ENCODE measurements around the gene MUS81. TPM values are rescaled to one million over a fixed set of nuclear protein-coding genes. Genes with fewer than 3 reads are reported as not detected.

MUS81 gene
- total and polyA plus RNA-seq, 10 of the 15 experiments (the other 5 are each of a cell fraction or from before 2014, with no cell fraction given): 11.8 to 76.1 (median 48.4) TPM

- TF ChIP-seq ZNF592 (IDR thresholded peaks at IDR 0.05): peak; percentile 84; the same call in 1 of the 2 replicates
- peak; percentile 91 for TF ChIP-seq NKRF (conservative IDR thresholded peaks at IDR 0.05)
- no peak for TF ChIP-seq HDAC6 (IDR thresholded peaks at IDR 0.05; ENCODE audit: unreplicated experiment)
- peak; percentile 96 for TF ChIP-seq SMC3 (IDR thresholded peaks at IDR 0.05; ENCODE audit: borderline replicate concordance, low read length)
- TF ChIP-seq ETV6 (conservative IDR thresholded peaks at IDR 0.05 in 1 of 2, IDR thresholded peaks at IDR 0.05 in 1 of 2; ENCODE audit: borderline replicate concordance in 1 of 2, low read depth in 1 of 2): peak in 1 of 2 experiments; percentile 18; a peak in 1 of 4 replicates
- no peak for TF ChIP-seq EGR1 (IDR thresholded peaks at IDR 0.05; ENCODE audit: borderline replicate concordance in 1 of 2, low read depth in 2 of 2, low read length in 2 of 2)
- peak; percentile 43; the same call in 1 of the 2 replicates for TF ChIP-seq CREB1 (IDR thresholded peaks at IDR 0.05; ENCODE audit: low read depth)
- TF ChIP-seq NFXL1 (IDR thresholded peaks at IDR 0.05; ENCODE audit: borderline replicate concordance): no peak
- no peak for TF ChIP-seq MYB (IDR thresholded peaks at IDR 0.05; ENCODE audit: borderline replicate concordance, low read depth, low read length)
- TF ChIP-seq, protein P1, sequence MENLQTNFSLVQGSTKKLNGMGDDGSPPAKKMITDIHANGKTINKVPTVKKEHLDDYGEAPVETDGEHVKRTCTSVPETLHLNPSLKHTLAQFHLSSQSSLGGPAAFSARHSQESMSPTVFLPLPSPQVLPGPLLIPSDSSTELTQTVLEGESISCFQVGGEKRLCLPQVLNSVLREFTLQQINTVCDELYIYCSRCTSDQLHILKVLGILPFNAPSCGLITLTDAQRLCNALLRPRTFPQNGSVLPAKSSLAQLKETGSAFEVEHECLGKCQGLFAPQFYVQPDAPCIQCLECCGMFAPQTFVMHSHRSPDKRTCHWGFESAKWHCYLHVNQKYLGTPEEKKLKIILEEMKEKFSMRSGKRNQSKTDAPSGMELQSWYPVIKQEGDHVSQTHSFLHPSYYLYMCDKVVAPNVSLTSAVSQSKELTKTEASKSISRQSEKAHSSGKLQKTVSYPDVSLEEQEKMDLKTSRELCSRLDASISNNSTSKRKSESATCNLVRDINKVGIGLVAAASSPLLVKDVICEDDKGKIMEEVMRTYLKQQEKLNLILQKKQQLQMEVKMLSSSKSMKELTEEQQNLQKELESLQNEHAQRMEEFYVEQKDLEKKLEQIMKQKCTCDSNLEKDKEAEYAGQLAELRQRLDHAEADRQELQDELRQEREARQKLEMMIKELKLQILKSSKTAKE (IDR thresholded peaks at IDR 0.05; ENCODE audit: low read depth, poor library complexity, severe bottlenecking): no peak
- no peak for TF ChIP-seq MEF2B (IDR thresholded peaks at IDR 0.05; ENCODE audit: partially characterized antibody, poor library complexity, severe bottlenecking)
- no peak for TF ChIP-seq BCL3 (IDR thresholded peaks at IDR 0.05; ENCODE audit: borderline replicate concordance, insufficient read depth, low read depth, low read length, poor library complexity, severe bottlenecking)
These were observed 42.2 kb upstream of the MUS81 start (continued) for GRCh38 chr11:65817835-65818680.
